Endothelial cell of umbilical vein (primary cell): ENCODE data around the gene SSMEM1. TPM values are rescaled to one million over a fixed set of nuclear protein-coding genes. Genes with fewer than 3 reads are reported as not detected.

ENCODE experiments used
- BruUV-seq: library from RNA; stranded (reverse); fragments of 400-500 nt; replicated peaks from 2 replicates; lab custom pipeline; 2021; lab: Mats Ljungman, UMichigan
- CTCF ChIA-PET: fragments of 300-600, 350-600 bp; sonication (Branson Sonifier 250); formaldehyde crosslinking; loops from one replicate; lab custom pipeline; 2021; ENCODE audit warnings: antibody characterized with exemption, inconsistent platforms; lab: Charles Lee
- POLR2A ChIA-PET: fragments of 300-600, 350-600 bp; sonication (Branson Sonifier 250); formaldehyde crosslinking; loops from one replicate; lab custom pipeline; 2021; ENCODE audit warnings: antibody characterized with exemption, inconsistent platforms; lab: Charles Lee
- DNase-seq: peaks from one replicate; pipeline ENCODE4 v3.0.0-alpha.2; 2011; ENCODE audit warnings: low read depth, low spot score
- FAIRE-seq: peaks from 2 replicates; lab custom pipeline; 2011; peaks lifted over from hg19 to GRCh38; lab: Jason Lieb, UNC
- H2AFZ ChIP-seq: 2 replicates; pipeline ENCODE4 v1.6.0; 2012; ENCODE audit warnings: low read depth, low read length, control low read depth, inconsistent platforms
- H3K27ac ChIP-seq: 2 replicates; pipeline ENCODE4 v1.5.1; 2011; ENCODE audit warnings: low read depth, mild to moderate bottlenecking, control low read depth, low read length, moderate library complexity; ENCODE audit not compliant: insufficient read depth
- H3K27me3 ChIP-seq, 2 experiments: 2 replicates each; pipeline versions ENCODE4 v1.6.0 to v1.6.1; 2011; ENCODE audit warnings: low read length in 2 of 2, mixed read lengths in 1 of 2; ENCODE audit not compliant: control insufficient read depth in 2 of 2, insufficient read depth in 2 of 2
- H3K36me3 ChIP-seq, 2 experiments: 2 replicates in 1 of 2; 3 replicates in 1 of 2; pipeline ENCODE4 v1.5.1; 2011; ENCODE audit warnings: low read length in 2 of 2, mild to moderate bottlenecking in 1 of 2, moderate library complexity in 1 of 2; ENCODE audit not compliant: control insufficient read depth in 2 of 2, insufficient read depth in 2 of 2; ENCODE audit errors: extremely low read depth in 1 of 2
- H3K4me1 ChIP-seq: 3 replicates; pipeline ENCODE4 v1.5.1; 2011; ENCODE audit warnings: mild to moderate bottlenecking, low read length; ENCODE audit not compliant: control insufficient read depth, insufficient read depth; ENCODE audit errors: extremely low read depth
- H3K4me2 ChIP-seq: 2 replicates; pipeline ENCODE4 v1.6.1; 2011; ENCODE audit warnings: low read length, control low read depth, mixed read lengths; ENCODE audit not compliant: insufficient read depth
- H3K4me3 ChIP-seq, 3 experiments: fragments of 200-600 bp in 1 of 3; sonication (generic), shearing (Covaris generic) in 1 of 3; replicated peaks in 1 of 3; 2 replicates each; pipeline ENCODE4 v1.5.1; 2011 to 2016; ENCODE audit warnings: control low read depth in 3 of 3, low read length in 3 of 3, mild to moderate bottlenecking in 2 of 3, inconsistent platforms in 1 of 3, low read depth in 1 of 3, moderate library complexity in 1 of 3; ENCODE audit not compliant: insufficient read depth in 1 of 3
- H3K79me2 ChIP-seq: 2 replicates; pipeline ENCODE4 v1.6.0; 2012; ENCODE audit warnings: low read length, inconsistent platforms; ENCODE audit not compliant: control insufficient read depth, insufficient read depth
- H3K9ac ChIP-seq: replicated peaks from 2 replicates; pipeline ENCODE3; 2011; ENCODE audit warnings: low read length, control low read depth; ENCODE audit not compliant: insufficient read depth; ENCODE audit errors: extremely low read depth
- H3K9me1 ChIP-seq: replicated peaks from 3 replicates; pipeline ENCODE4 v1.6.0; 2011; ENCODE audit warnings: mild to moderate bottlenecking, low read length; ENCODE audit not compliant: control insufficient read depth, insufficient read depth; ENCODE audit errors: extremely low read depth
- H3K9me3 ChIP-seq: replicated peaks from 2 replicates; pipeline ENCODE4 v1.5.1; 2012; ENCODE audit warnings: low read length, inconsistent platforms; ENCODE audit not compliant: control insufficient read depth, insufficient read depth
- H4K20me1 ChIP-seq: replicated peaks from 2 replicates; pipeline ENCODE3; 2011; ENCODE audit warnings: mild to moderate bottlenecking, low read length; ENCODE audit not compliant: control insufficient read depth, insufficient read depth; ENCODE audit errors: extremely low read depth
- EZH2 ChIP-seq: IDR thresholded peaks from 2 replicates; pipeline ENCODE4 v1.6.1; 2012; ENCODE audit warnings: borderline replicate concordance, low read depth, mild to moderate bottlenecking, moderate library complexity, low read length, inconsistent platforms; ENCODE audit not compliant: severe bottlenecking
- FOS ChIP-seq: IDR thresholded peaks from 2 replicates; pipeline ENCODE4 v1.6.1; 2011; ENCODE audit warnings: mild to moderate bottlenecking, low read length, moderate library complexity, borderline replicate concordance; ENCODE audit not compliant: insufficient read depth
- GATA2 ChIP-seq: IDR thresholded peaks from 2 replicates; pipeline ENCODE4 v1.7.0; 2011; ENCODE audit warnings: low read depth, mild to moderate bottlenecking, moderate library complexity, mixed read lengths, low read length; ENCODE audit not compliant: insufficient read length, insufficient read depth
- JUN ChIP-seq: IDR thresholded peaks from 2 replicates; pipeline ENCODE4 v1.6.1; 2011; ENCODE audit warnings: borderline replicate concordance, low read depth; ENCODE audit not compliant: insufficient read length, insufficient read depth
- MYC ChIP-seq: IDR thresholded peaks from one replicate; pipeline ENCODE4 v1.6.1; 2011; ENCODE audit warnings: mild to moderate bottlenecking, low read depth, low read length
- POLR2A ChIP-seq: IDR thresholded peaks from 2 replicates; pipeline ENCODE4 v1.6.1; 2012; ENCODE audit warnings: low read depth, mild to moderate bottlenecking, control low read depth, low read length
- POLR2AphosphoS5 ChIP-seq: IDR thresholded peaks from 2 replicates; pipeline ENCODE4 v1.6.1; 2012; ENCODE audit warnings: low read depth, mild to moderate bottlenecking, control low read depth, low read length, moderate library complexity; ENCODE audit not compliant: insufficient read depth
- dilution Hi-C: fragments of 300-500 bp; cut with MboI; formaldehyde crosslinking; loops from one replicate; pipeline ENCODE4 v1.15.0; 2019; ENCODE audit warnings: low sequenced_read_pairs; ENCODE audit not compliant: extremely low pct_ligation_motif_present
- intact Hi-C: fragments of 100-400 bp; cut with micrococcal nuclease; formaldehyde crosslinking; loops from one replicate; pipeline ENCODE4 v1.10.0; 2022
- polyA plus RNA-seq, 4 experiments: library from polyadenylated mRNA; depleted of rRNA in 3 of 4; stranded (reverse) in 3 of 4; unstranded in 1 of 4; fragments of >200 nt; gene quantifications; 2 replicates each; pipeline versions ENCODE4 v1.2.1 to v1.2.3, GENCODE V29; 2011 to 2012; ENCODE audit warnings: missing spikeins in 1 of 4
- total RNA-seq: library from RNA; stranded (reverse); gene quantifications from 2 replicates; pipeline ENCODE4 v1.2.3, GENCODE V29; 2021
- TF ChIP-seq, protein P1 (sequence below): IDR thresholded peaks from 2 replicates; pipeline ENCODE4 v1.6.1; 2011; ENCODE audit not compliant: insufficient read depth, insufficient read length
- TF ChIP-seq, protein P2 (sequence below), 2 donors: IDR thresholded peaks; 1 replicate in 1 of 2; 2 replicates in 1 of 2; pipeline ENCODE4 v1.5.1; 2011; ENCODE audit warnings: low read length in 2 of 2, mild to moderate bottlenecking in 2 of 2, moderate library complexity in 2 of 2, control low read depth in 1 of 2, inconsistent platforms in 1 of 2, low read depth in 1 of 2; ENCODE audit not compliant: insufficient read depth in 1 of 2; ENCODE audit errors: extremely low read depth in 1 of 2

Gene SSMEM1
- total and polyA plus RNA-seq, 2 donors (not counting 3 experiments of a cell fraction or from before 2014, with no cell fraction given), result not detected

DNA sequence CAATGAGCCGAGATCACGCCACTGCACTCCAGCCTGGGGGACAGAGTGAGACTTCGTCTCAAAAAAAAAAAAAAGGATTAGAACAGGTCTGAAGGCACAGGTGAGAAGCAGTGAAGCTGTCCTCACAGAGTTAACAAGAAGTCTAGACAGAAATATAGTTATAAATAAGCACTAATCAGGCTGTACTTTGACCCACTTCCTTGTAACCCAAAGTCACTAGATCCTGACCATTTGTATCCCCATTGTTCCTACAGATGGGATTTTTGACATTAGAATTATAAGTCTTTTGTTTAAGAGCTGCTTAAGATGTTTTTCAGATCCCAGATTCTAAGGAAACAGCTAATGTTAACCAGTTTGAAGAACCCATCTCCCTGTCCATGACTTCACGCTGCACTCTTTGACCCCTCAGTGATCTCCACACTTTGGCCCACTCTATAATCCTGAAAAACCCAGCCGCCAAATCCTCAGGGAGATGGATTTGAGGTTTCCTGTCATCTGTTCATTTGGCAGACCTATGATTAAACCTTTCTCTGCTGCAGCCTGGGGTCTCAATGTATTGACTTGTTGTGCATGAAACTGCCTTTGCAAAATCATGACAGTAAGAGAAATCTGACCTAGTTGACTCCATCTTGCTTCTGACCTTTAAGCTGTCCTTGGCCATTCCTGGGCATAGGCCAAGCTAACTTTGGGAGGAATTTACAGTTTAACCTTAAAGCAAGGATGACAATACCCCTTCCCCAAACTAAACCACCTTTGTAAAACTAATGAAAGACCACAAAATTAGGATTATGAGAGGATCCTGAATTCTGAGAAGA lies 11.4 kb downstream of the SSMEM1 start:
- no peak overlapping the region for H3K27ac ChIP-seq
- H3K27me3 ChIP-seq, result peaks cover 3 to 5% of the 10 kb centered on the region in 2 experiments
- no peaks in the 10 kb centered on the region for H3K9me3 ChIP-seq
- no peak overlapping the region for H2AFZ ChIP-seq
- H4K20me1 ChIP-seq, result no peaks in the 10 kb centered on the region
- no TSS peak for BruUV-seq
- no peak overlapping the region for H3K9ac ChIP-seq
- no peak for FAIRE-seq
- H3K4me2 ChIP-seq, result no peak overlapping the region
- H3K9me1 ChIP-seq, result no peaks in the 10 kb centered on the region
- DNase-seq, result no peak
- intact Hi-C loops (no loop called here), dilution Hi-C loops (no loop called here)
- no peaks in the 10 kb centered on the region for H3K4me1 ChIP-seq
- no peak overlapping the region for H3K4me3 ChIP-seq
- no peaks in the 10 kb centered on the region for H3K36me3 ChIP-seq
- POLR2A ChIA-PET, result no interaction called here
- H3K79me2 ChIP-seq, result no peaks in the 10 kb centered on the region
- CTCF ChIA-PET, result no interaction called here
- TF ChIP-seq GATA2, result no peak
- no peak for TF ChIP-seq MYC
- no peak for TF ChIP-seq EZH2
- no peak for TF ChIP-seq POLR2A
- no peak for TF ChIP-seq POLR2AphosphoS5
- TF ChIP-seq, protein P1, sequence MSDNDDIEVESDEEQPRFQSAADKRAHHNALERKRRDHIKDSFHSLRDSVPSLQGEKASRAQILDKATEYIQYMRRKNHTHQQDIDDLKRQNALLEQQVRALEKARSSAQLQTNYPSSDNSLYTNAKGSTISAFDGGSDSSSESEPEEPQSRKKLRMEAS, result no peak
- TF ChIP-seq, protein P2, sequence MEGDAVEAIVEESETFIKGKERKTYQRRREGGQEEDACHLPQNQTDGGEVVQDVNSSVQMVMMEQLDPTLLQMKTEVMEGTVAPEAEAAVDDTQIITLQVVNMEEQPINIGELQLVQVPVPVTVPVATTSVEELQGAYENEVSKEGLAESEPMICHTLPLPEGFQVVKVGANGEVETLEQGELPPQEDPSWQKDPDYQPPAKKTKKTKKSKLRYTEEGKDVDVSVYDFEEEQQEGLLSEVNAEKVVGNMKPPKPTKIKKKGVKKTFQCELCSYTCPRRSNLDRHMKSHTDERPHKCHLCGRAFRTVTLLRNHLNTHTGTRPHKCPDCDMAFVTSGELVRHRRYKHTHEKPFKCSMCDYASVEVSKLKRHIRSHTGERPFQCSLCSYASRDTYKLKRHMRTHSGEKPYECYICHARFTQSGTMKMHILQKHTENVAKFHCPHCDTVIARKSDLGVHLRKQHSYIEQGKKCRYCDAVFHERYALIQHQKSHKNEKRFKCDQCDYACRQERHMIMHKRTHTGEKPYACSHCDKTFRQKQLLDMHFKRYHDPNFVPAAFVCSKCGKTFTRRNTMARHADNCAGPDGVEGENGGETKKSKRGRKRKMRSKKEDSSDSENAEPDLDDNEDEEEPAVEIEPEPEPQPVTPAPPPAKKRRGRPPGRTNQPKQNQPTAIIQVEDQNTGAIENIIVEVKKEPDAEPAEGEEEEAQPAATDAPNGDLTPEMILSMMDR (IDR thresholded peaks at IDR 0.05; ENCODE audit: extremely low read depth in 1 of 2, insufficient read depth in 1 of 2, low read depth in 1 of 2, low read length in 2 of 2), result no peak
- no peak for TF ChIP-seq FOS
- TF ChIP-seq JUN, result no peak
